HuH-7.5 (cell line): ENCODE data around the gene SEC14L1.
"Not testable (repeated sequence)": the region's sequence is repeated elsewhere in the genome, so short reads cannot be mapped to it uniquely, and the experiment has no call there.

Experiments
- DNase-seq: peaks from one replicate; pipeline ENCODE4 v3.0.0; 2011; ENCODE audit warnings: low spot score

Gene SEC14L1

DNA sequence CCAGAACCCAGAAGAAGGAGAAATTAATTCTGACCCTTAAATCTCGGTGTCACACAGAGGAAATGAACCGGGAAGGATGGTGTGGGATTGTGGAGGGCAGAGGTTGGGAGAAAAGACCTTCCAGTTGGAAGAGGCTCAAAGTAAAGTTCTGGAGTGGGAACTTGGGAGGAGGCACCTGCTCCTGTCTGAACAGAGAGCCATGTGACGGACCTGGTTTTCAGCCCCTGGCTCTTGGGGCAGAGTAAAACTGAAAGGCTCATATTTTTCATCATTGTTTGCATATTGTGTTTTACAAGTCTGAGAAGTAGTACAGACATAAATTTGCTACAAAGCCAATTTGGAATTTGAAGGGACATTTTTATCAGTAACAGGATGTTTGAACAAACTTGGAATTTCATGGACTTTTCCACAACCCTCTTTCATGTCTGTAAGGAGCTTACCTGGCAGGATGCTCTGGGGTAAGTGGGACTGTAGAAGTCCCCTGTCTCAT, 24.4 kb upstream of the SEC14L1 start:
- DNase-seq = no peak

- no peak for DNase-seq
Observed at GRCh38 chr17:77117415-77117814, 23.4 kb upstream of the SEC14L1 start.

DNA sequence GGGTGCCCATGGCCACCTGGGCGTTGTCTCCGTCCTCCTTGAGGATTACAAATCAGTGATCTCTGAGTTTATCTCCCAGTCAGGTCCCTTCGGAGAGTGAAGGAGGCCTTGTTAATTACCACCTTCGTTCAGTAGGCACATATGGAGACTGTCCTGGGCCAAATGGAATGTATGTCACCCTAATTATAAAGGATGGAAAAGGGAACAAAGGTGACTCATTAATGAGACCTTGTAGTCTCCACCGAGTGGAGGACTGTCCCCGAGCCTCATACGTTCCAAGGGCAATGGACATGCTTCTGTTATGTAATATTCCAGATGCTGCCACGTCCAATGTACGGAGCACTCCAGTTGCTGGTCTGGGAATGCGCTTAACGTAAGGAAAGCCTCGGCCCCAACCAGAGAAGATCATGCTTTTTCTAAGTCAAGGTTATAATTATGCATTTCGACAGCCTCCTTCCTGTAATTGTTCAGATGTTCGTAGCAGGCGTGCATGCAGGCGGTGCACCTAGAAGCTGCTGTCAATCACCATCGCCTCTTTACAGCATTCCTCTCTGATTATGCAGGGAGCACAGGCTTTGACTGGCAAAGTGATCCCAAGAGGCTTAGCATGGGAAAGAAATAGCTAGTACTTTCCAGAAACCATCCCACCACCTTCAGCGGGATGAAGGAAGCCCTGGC, 22.4 kb upstream of the SEC14L1 start:
- no peak for DNase-seq

GRCh38 chr17:77119668-77120301, 21.0 kb upstream of the SEC14L1 start:
- peak; percentile 32 for DNase-seq

- DNase-seq = no peak
Observed at GRCh38 chr17:77120868-77121267, 19.9 kb upstream of the SEC14L1 start.

GRCh38 chr17:77124192-77124889, 16.4 kb upstream of the SEC14L1 start:
- no peak for DNase-seq

DNA sequence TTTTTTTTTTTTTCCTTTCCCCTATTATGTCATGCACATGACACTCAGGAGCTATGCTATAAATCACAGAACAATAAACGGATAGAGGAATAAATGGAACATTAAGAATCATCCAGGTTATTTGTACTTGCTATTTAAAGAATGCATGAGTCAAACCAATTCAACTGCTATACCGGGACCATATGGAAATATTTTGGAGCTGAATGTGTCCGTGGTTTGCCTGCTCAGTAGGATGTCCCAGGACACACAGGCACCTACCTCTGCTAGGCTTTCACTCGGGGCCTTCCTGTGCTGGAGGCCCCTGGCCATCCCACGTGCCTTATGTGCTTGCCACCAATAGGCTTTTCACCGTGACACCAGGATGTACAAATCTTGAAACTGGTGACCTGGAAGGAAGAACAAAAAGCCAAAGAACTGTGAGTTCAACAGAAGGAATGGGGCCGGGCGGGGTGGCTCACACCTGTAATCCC, 15.3 kb upstream of the SEC14L1 start:
- DNase-seq = no peak

- no peak for DNase-seq
Observed at GRCh38 chr17:77126519-77126918, 14.2 kb upstream of the SEC14L1 start.

DNA sequence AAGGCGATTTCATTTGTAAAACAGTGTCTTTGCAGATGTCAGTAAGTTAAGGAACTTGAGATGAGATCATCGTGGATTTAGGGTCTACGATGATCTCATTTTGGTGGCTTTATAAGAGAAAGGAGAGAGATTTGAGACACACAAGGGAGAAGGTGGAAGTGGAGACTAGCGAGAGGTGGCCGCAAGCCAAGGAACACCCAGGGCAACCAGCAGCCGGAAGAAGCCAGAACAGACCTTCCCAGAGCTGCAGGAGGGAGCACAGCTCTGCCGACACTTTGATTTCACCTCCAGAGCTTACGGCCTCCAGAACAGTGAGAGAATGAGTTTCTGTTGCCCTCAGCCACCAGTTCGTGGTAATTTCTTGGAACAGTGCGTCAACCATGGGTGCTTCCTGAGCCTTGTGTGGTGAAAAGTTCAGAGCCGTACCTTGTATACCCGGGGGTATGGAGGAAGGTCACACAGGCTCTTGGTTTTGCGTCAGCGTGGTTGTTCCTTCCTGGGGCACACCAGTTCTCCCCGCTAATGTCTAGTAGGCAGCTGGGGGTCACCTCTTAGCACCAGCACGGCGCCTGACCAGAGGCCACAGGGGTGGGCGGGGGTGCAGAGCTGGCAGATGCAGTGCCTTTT, 12.9 kb upstream of the SEC14L1 start:
- DNase-seq = no peak

GRCh38 chr17:77128896-77129567, 11.7 kb upstream of the SEC14L1 start:
- no peak for DNase-seq

DNA sequence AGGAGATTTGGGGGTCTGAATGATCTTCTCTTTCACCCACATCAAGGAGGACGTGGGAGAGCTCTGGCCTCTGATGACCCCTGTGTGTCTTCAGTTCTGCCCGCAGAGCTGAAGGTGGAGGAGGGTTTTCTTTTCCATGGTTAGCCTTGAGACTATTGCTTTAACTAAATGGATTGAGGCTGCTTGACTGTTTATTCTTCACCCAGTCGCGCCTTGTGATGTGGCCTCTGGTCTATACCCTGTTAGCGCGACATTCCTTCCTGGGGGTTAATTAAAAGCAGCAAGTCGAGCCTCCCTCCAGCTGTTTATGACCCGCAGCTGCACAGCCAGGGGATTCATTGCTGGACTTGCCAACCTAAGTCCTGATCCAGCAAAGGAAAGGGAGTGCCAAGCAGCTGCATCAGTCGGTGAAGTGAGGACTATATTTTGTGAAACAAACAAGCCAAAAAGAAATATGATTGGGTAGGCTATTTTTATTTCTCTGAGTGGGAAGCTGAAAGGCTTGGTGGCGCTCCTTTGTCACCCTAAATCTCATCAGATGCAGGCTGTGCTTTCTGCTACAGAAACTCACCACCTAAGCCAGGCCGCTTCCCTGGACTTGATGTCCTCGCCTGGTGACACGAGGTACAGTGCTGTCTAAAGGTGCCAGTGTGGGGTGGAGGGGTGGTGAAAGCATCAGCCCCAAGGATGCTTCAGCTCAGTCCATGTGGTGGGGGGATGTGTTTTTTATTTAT, 11.0 kb upstream of the SEC14L1 start:
- DNase-seq = no peak

DNA sequence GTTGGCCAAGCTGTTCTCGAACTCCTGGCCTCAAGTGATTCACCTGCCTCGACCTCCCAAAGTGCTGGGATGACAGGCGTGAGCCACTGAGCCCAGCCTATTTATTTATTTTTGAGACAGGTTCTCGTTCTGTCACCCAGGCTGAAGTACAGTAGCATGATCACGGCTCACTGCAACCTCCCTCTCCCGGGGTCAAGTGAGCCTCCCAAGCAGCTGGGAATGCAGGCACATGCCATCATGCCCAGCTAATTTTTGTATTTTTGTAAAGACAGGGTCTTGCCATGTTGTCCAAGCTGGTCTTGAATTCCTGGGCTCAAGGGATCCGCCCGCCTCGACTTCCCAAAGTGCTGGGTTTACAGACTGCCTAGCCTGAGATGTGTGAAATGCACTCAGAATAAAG, 10.2 kb upstream of the SEC14L1 start:
- DNase-seq = no peak

GRCh38 chr17:77131904-77132303, 8.9 kb upstream of the SEC14L1 start:
- DNase-seq = no peak

GRCh38 chr17:77132411-77133086, 8.2 kb upstream of the SEC14L1 start:
- no peak for DNase-seq

GRCh38 chr17:77133087-77133638, 7.6 kb upstream of the SEC14L1 start:
- no peak for DNase-seq

- DNase-seq = no peak
Observed at GRCh38 chr17:77136420-77136767, 4.4 kb upstream of the SEC14L1 start.

- DNase-seq = no peak
Observed at GRCh38 chr17:77137111-77137510, 3.7 kb upstream of the SEC14L1 start.

GRCh38 chr17:77137886-77138285, 2.9 kb upstream of the SEC14L1 start:
- not testable (repeated sequence) for DNase-seq

GRCh38 chr17:77140166-77140877, 447 bp upstream of the SEC14L1 start:
- peak; percentile 86 for DNase-seq
